IMR-90 (cell line): ENCODE data around the gene PCSK6. TPM values are rescaled to one million over a fixed set of nuclear protein-coding genes. Genes with fewer than 3 reads are reported as not detected.

Experiments
- ATAC-seq: fragments of 200-7000 bp; cut with Tn5 transposase; 2 replicates; pipeline ENCODE4 v1.9.1; 2020; ENCODE audit warnings: low read depth, mild to moderate bottlenecking, moderate library complexity
- BruUV-seq: library from RNA; stranded (reverse); fragments of 400-500 nt; replicated peaks from 2 replicates; lab custom pipeline; 2021; lab: Mats Ljungman, UMichigan
- CTCF ChIA-PET: fragments of 300-600 bp; formaldehyde crosslinking; extraction: SDS; loops from one replicate; lab custom pipeline; 2021; ENCODE audit warnings: antibody characterized with exemption; lab: Yijun Ruan, JAX
- POLR2A ChIA-PET: fragments of 300-600 bp; sonication (Branson Sonifier 250); formaldehyde crosslinking; loops from one replicate; lab custom pipeline; 2022; ENCODE audit warnings: antibody characterized with exemption; ENCODE audit not compliant: unreplicated experiment; lab: Charles Lee
- DNase-seq: peaks from one replicate; pipeline ENCODE4 v3.0.0; 2013
- H2AFZ ChIP-seq: replicated peaks from 2 replicates; pipeline ENCODE3; 2013; ENCODE audit warnings: low read length, mild to moderate bottlenecking; ENCODE audit not compliant: poor library complexity
- H2AK5ac ChIP-seq: 2 replicates; pipeline ENCODE4 v1.6.1; 2013; ENCODE audit warnings: low read depth, low read length, inconsistent platforms
- H2AK9ac ChIP-seq: replicated peaks from 2 replicates; pipeline ENCODE3; 2013; ENCODE audit warnings: mild to moderate bottlenecking, low read depth, low read length, moderate library complexity; ENCODE audit not compliant: poor library complexity
- H2BK120ac ChIP-seq: 2 replicates; pipeline ENCODE4 v1.6.1; 2013; ENCODE audit warnings: low read depth, low read length, inconsistent platforms
- H2BK15ac ChIP-seq: 3 replicates; pipeline ENCODE4 v1.6.1; 2013; ENCODE audit warnings: low read depth, low read length, inconsistent platforms
- H2BK20ac ChIP-seq: 2 replicates; pipeline ENCODE4 v1.6.1; 2013; ENCODE audit warnings: low read depth, mild to moderate bottlenecking, inconsistent platforms, low read length, moderate library complexity
- H2BK5ac ChIP-seq: 2 replicates; pipeline ENCODE4 v1.6.1; 2013; ENCODE audit warnings: mild to moderate bottlenecking, low read depth, low read length, inconsistent platforms; ENCODE audit not compliant: poor library complexity, severe bottlenecking
- H3K14ac ChIP-seq: replicated peaks from 2 replicates; pipeline ENCODE4 v1.6.1; 2013; ENCODE audit warnings: low read depth, low read length, inconsistent platforms
- H3K18ac ChIP-seq: 2 replicates; pipeline ENCODE4 v1.6.1; 2013; ENCODE audit warnings: low read depth, low read length, control low read depth
- H3K23ac ChIP-seq: 2 replicates; pipeline ENCODE4 v1.6.1; 2013; ENCODE audit warnings: low read depth, low read length, inconsistent platforms
- H3K27ac ChIP-seq: 2 replicates; pipeline ENCODE4 v1.5.1; 2013; ENCODE audit warnings: mild to moderate bottlenecking, control low read depth, low read length; ENCODE audit not compliant: insufficient read depth
- H3K27me3 ChIP-seq: 2 replicates; pipeline ENCODE4 v1.6.1; 2013; ENCODE audit warnings: low read length; ENCODE audit not compliant: control insufficient read depth, insufficient read depth
- H3K36me3 ChIP-seq: 2 replicates; pipeline ENCODE4 v1.6.1; 2013; ENCODE audit warnings: low read length, mixed read lengths; ENCODE audit not compliant: control insufficient read depth, insufficient read depth
- H3K4ac ChIP-seq: 2 replicates; pipeline ENCODE4 v1.6.1; 2013; ENCODE audit warnings: low read depth, low read length, inconsistent platforms
- H3K4me1 ChIP-seq: 2 replicates; pipeline ENCODE4 v1.6.1; 2013; ENCODE audit warnings: low read length, mixed read lengths; ENCODE audit not compliant: control insufficient read depth, insufficient read depth
- H3K4me2 ChIP-seq: 2 replicates; pipeline ENCODE4 v1.6.1; 2013; ENCODE audit warnings: low read depth, mild to moderate bottlenecking, control low read depth, low read length, moderate library complexity
- H3K4me3 ChIP-seq: 2 replicates; pipeline ENCODE4 v1.5.1; 2013; ENCODE audit warnings: low read depth, mild to moderate bottlenecking, control low read depth, low read length, moderate library complexity; ENCODE audit not compliant: insufficient read depth
- H3K56ac ChIP-seq: 2 replicates; pipeline ENCODE4 v1.6.1; 2013; ENCODE audit warnings: low read length, inconsistent platforms; ENCODE audit not compliant: insufficient read depth; ENCODE audit errors: extremely low read depth
- H3K79me1 ChIP-seq, 2 experiments: 2 replicates each; pipeline ENCODE4 v1.6.1; 2013; ENCODE audit warnings: low read length in 2 of 2, inconsistent platforms in 1 of 2, low read depth in 1 of 2
- H3K9ac ChIP-seq: 2 replicates; pipeline ENCODE4 v1.6.1; 2013; ENCODE audit warnings: low read depth, low read length, control low read depth
- H3K9me1 ChIP-seq: 2 replicates; pipeline ENCODE4 v1.6.1; 2013; ENCODE audit warnings: low read length, inconsistent platforms; ENCODE audit not compliant: insufficient read depth
- H3K9me3 ChIP-seq: 2 replicates; pipeline ENCODE4 v1.6.1; 2013; ENCODE audit warnings: low read length; ENCODE audit not compliant: control insufficient read depth, insufficient read depth
- H4K20me1 ChIP-seq: 2 replicates; pipeline ENCODE4 v1.6.1; 2013; ENCODE audit warnings: low read length, inconsistent platforms; ENCODE audit not compliant: insufficient read depth
- H4K5ac ChIP-seq: 2 replicates; pipeline ENCODE4 v1.6.1; 2013; ENCODE audit warnings: mild to moderate bottlenecking, low read depth, low read length, control low read depth
- H4K8ac ChIP-seq, 2 experiments: 2 replicates each; pipeline ENCODE4 v1.6.1; 2013; ENCODE audit warnings: low read depth in 2 of 2, low read length in 2 of 2, control low read depth in 1 of 2, inconsistent platforms in 1 of 2
- H4K91ac ChIP-seq: 2 replicates; pipeline ENCODE4 v1.6.1; 2013; ENCODE audit warnings: low read depth, low read length, inconsistent platforms; ENCODE audit not compliant: insufficient read depth
- BHLHE40 ChIP-seq: fragments of 150-350 bp; IDR thresholded peaks from 2 replicates; pipeline ENCODE4 v1.6.1; 2016; ENCODE audit warnings: mild to moderate bottlenecking, low read depth, low read length
- CEBPB ChIP-seq: IDR thresholded peaks from 2 replicates; pipeline ENCODE4 v1.6.1; 2012; ENCODE audit warnings: low read depth, low read length, improper control_type of control experiment
- CHD1 ChIP-seq: IDR thresholded peaks from 2 replicates; pipeline ENCODE4 v1.6.1; 2012; ENCODE audit warnings: low read depth, low read length, improper control_type of control experiment
- FOS ChIP-seq: fragments of 150-350 bp; IDR thresholded peaks from 2 replicates; pipeline ENCODE4 v1.6.1; 2016; ENCODE audit warnings: low read depth, low read length
- MXI1 ChIP-seq: IDR thresholded peaks from 2 replicates; pipeline ENCODE4 v1.6.1; 2012; ENCODE audit warnings: low read depth, mild to moderate bottlenecking, low read length, moderate library complexity, borderline replicate concordance
- RAD21 ChIP-seq: IDR thresholded peaks from 2 replicates; pipeline ENCODE4 v1.6.1; 2012; ENCODE audit warnings: low read length, improper control_type of control experiment
- RCOR1 ChIP-seq: IDR thresholded peaks from 2 replicates; pipeline ENCODE4 v1.6.1; 2012; ENCODE audit warnings: mild to moderate bottlenecking, low read length, improper control_type of control experiment; ENCODE audit not compliant: insufficient replicate concordance
- RFX5 ChIP-seq: IDR thresholded peaks from 2 replicates; pipeline ENCODE4 v1.8.0; 2012; ENCODE audit warnings: low read depth, mild to moderate bottlenecking, low read length, moderate library complexity
- SMC3 ChIP-seq: fragments of 150-350 bp; IDR thresholded peaks from 2 replicates; pipeline ENCODE4 v1.6.1; 2016; ENCODE audit warnings: low read depth, mild to moderate bottlenecking, antibody characterized with exemption, low read length, moderate library complexity
- WGBS, 2 experiments: methylation state at CpG; one replicate each; pipeline versions ENCODE4 v1.1.5 to v1.1.7; 2013; ENCODE audit warnings: missing lambda C conversion rate in 2 of 2; ENCODE audit not compliant: insufficient read length in 1 of 2; ENCODE audit errors: extremely low coverage in 2 of 2; 5-methylcytosine and 5-hydroxymethylcytosine counted together
- dilution Hi-C: fragments of 300-500 bp; cut with HindIII; formaldehyde crosslinking; loops from one replicate; pipeline ENCODE4 v1.14.3; 2018; ENCODE audit warnings: low sequenced_read_pairs; ENCODE audit not compliant: unreplicated experiment
- in situ Hi-C: fragments of 300-500 bp; cut with MboI; formaldehyde crosslinking; loops from 3 replicates; pipeline ENCODE4 v1.14.3; 2019; ENCODE audit warnings: low sequenced_read_pairs, inconsistent platforms, mixed read lengths
- intact Hi-C: fragments of 100-400 bp; cut with micrococcal nuclease; formaldehyde crosslinking; loops from 2 replicates; pipeline ENCODE4 v1.10.0; 2022
- polyA plus RNA-seq, 3 experiments: library from polyadenylated mRNA; depleted of rRNA; stranded (reverse); fragments of >200 nt; gene quantifications; 2 replicates each; pipeline ENCODE4 v1.2.3, GENCODE V29; 2012; ENCODE audit warnings: low replicate concordance in 1 of 3
- total RNA-seq: library from RNA; depleted of rRNA; stranded (reverse); fragments of >200 nt; gene quantifications from 2 replicates; pipeline ENCODE4 v1.2.3, GENCODE V29; 2012
- TF ChIP-seq, protein P1 (sequence below): fragments of 150-350 bp; IDR thresholded peaks from 2 replicates; pipeline ENCODE4 v1.6.1; 2016; ENCODE audit warnings: low read depth, mild to moderate bottlenecking, low read length, moderate library complexity, borderline replicate concordance

PCSK6 gene
- total and polyA plus RNA-seq, 2 of the 4 experiments (the other 2 are of a cell fraction) = not detected

DNA sequence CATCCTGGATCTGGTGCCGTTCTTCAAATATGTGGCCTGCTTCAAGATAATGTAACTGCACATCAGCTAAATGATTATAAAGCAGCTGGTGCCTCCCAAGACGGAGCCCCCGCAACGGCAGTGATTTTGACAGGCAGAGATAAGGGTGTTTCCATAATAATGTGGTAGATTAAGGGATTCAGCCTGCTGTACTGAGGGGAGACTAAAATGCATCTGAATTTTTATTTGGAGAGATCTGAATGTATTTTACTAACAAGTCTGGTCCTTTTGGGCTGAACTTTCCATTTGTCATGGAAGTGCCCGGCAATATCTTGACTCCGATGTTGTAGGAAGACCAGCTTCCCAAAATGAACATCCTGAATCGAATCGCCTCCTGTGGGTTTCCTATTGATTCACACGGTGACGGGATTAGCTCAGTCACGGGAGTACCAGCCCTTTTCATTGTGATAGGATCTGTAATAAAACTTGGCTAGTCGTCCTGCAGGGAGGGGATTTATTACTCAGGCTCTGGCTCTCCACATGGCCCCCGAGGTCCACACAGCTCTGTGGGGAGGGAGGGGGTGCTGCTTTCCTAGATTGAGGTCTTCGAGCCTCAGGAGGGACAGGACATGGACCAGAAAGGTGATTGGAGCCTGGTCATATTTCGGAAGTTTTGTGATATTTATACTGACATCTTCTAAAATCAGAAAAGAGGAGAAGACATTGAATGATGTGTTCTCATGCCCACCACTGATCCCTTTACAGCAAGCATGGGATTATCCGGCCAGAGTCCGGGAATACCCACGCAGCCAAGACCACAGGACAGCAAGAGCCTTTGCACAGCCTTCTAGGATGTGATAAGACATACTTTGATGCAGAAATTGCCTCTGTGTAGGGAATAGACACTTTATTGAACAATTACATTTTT is 2.5 kb upstream of the PCSK6 start:
- no peak overlapping the region for H2BK120ac ChIP-seq
- in situ Hi-C loops = no loop called here
- H2BK20ac ChIP-seq = no peak overlapping the region
- no peak overlapping the region for H3K14ac ChIP-seq
- no peak overlapping the region for H3K9ac ChIP-seq
- intact Hi-C loops = no loop called here
- H3K36me3 ChIP-seq = no peaks in the 10 kb centered on the region
- no peak overlapping the region for H4K5ac ChIP-seq
- H3K27me3 ChIP-seq = peaks cover 74% of the 10 kb centered on the region
- H3K27ac ChIP-seq = no peak overlapping the region
- no CpG with 5 or more reads among the region's 18 CpGs for WGBS, 2 experiments
- H2BK5ac ChIP-seq = no peak overlapping the region
- BruUV-seq = no TSS peak
- no peak overlapping the region for H3K4me2 ChIP-seq
- ChIA-PET CTCF (no interaction called here), POLR2A (no interaction called here)
- no peak overlapping the region for H3K18ac ChIP-seq
- H4K8ac ChIP-seq = no peak overlapping the region
- dilution Hi-C loops = no loop called here
- H3K79me1 ChIP-seq = no peaks in the 10 kb centered on the region
- no peak overlapping the region for H4K91ac ChIP-seq
- no peak overlapping the region for H2AFZ ChIP-seq
- no peaks in the 10 kb centered on the region for H3K9me1 ChIP-seq
- ATAC-seq (no peak), DNase-seq (no peak)
- H3K56ac ChIP-seq = no peak overlapping the region
- H3K9me3 ChIP-seq = no peaks in the 10 kb centered on the region
- H2AK9ac ChIP-seq = no peak overlapping the region
- no peak overlapping the region for H2BK15ac ChIP-seq
- TF ChIP-seq SMC3 = no peak
- TF ChIP-seq CHD1 = no peak
- TF ChIP-seq BHLHE40 = no peak
- TF ChIP-seq RAD21 = no peak
- TF ChIP-seq MXI1 = no peak
- TF ChIP-seq RFX5 = no peak
- no peak for TF ChIP-seq RCOR1
- TF ChIP-seq FOS = no peak
- no peak for TF ChIP-seq CEBPB
- TF ChIP-seq, protein P1, sequence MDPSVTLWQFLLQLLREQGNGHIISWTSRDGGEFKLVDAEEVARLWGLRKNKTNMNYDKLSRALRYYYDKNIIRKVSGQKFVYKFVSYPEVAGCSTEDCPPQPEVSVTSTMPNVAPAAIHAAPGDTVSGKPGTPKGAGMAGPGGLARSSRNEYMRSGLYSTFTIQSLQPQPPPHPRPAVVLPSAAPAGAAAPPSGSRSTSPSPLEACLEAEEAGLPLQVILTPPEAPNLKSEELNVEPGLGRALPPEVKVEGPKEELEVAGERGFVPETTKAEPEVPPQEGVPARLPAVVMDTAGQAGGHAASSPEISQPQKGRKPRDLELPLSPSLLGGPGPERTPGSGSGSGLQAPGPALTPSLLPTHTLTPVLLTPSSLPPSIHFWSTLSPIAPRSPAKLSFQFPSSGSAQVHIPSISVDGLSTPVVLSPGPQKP = no peak
- H3K23ac ChIP-seq = no peak overlapping the region
- no peaks in the 10 kb centered on the region for H3K4me1 ChIP-seq
- no peaks in the 10 kb centered on the region for H4K20me1 ChIP-seq
- no peak overlapping the region for H3K4ac ChIP-seq
- H2AK5ac ChIP-seq = no peak overlapping the region
- H3K4me3 ChIP-seq = no peak overlapping the region
